ENCODE measurements around the gene BCHE.

The BCHE gene

GRCh38 chr3:165749241-165749640 lies 88.0 kb downstream of the BCHE start:
- no peak for DNase-seq

DNA sequence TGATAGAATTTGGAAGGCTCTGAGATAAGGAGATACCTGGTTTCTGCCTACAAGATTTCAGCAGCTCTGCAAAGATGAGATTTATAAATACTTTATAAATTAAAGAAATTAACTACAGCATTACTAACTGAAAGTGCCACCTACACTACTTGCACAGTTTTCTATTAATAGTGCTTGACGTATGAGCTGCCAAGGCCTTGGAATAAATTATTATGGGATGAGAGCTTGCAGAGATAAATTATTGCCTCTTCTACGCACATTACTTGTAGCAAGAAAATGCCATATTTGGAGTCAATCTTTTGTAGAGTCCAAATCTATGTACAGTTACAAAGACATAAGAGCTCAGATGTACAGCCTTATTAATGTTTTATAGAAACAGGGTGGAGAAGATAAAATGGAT lies 89.1 kb downstream of the BCHE start:
- DNase-seq = no peak

DNA sequence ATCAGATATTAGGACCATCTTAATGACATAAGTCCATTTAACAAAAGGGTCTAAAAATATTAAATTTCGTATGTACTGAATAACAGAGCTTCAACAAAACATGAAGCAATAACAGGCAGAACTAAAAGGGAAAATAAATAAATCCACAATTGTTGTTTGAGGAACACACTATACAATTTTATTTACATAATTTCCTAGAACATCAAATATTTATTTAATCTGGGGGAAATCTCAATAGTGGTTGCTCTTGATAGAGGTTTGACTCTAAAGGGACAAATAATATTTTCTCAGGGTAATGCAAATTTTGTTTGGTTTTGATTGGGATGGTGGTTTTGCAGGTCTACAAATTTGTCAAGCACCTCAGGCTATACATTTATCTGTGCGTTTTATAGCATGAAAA lies 90.3 kb downstream of the BCHE start:
- no peak for DNase-seq

- DNase-seq = no peak
These were observed 93.2 kb downstream of the BCHE start for GRCh38 chr3:165744025-165744424.

DNA sequence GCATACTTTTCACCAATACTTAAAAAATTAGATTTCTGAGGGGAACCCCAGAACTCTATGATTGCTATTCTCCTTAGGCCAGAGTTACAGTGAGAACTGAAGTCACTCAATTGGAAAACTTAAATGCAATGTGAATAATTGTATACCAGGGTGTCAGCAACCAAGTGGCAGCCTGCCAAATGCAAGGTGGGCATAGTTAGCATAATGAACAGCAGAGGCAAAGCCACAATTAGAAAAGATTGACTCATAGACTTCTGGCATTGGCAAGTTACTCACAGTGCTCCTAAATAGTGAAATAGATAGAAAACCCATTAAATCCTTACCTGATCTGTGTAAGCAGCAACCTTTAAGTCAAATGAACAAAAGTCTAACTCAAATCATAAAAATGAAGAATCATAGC lies 94.9 kb downstream of the BCHE start:
- DNase-seq = peak; percentile 58

- no peak for DNase-seq
These were observed 107.5 kb downstream of the BCHE start for GRCh38 chr3:165729756-165730155.

GRCh38 chr3:165728924-165729323 lies 108.3 kb downstream of the BCHE start:
- DNase-seq = no peak

DNA sequence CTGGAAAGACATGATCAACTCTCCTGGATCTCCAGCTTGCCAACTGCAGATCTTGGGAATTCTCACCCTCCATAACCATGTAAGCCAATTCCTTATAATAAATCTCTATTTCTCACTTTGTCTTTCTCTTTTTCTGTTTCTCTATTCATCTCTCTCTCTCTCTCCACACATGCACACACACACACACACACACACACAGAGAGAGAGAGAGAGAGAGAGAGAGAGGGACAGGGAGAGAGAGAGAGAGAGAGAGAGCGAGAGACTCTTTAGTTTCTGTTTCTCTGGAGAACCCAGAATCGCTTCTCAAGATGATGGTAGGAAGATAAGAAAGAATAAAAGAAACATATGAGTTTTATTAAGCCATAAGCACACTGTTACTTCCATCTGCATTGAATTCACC lies 111.9 kb downstream of the BCHE start:
- no peak for DNase-seq

All from NCI-H1436 treated with DMSO at 0.1 percent for 48 hours (cell line).